Caco-2 (cell line): ENCODE data around the gene MMP17. TPM values are rescaled to one million over a fixed set of nuclear protein-coding genes. Genes with fewer than 3 reads are reported as not detected.

ENCODE experiments used
- BruUV-seq: library from RNA; stranded (reverse); fragments of 400-500 nt; replicated peaks from 2 replicates; lab custom pipeline; 2021; lab: Mats Ljungman, UMichigan
- CTCF ChIA-PET: fragments of 300-600 bp; sonication (Branson Sonifier 250); formaldehyde crosslinking; loops from one replicate; lab custom pipeline; 2022; ENCODE audit warnings: antibody characterized with exemption; lab: Charles Lee
- POLR2A ChIA-PET: fragments of 300-600 bp; sonication (Branson Sonifier 250); formaldehyde crosslinking; loops from one replicate; lab custom pipeline; 2022; ENCODE audit warnings: antibody characterized with exemption; lab: Charles Lee
- DNase-seq, 2 experiments: peaks; one replicate each; pipeline versions ENCODE4 v3.0.0 to v3.0.0-alpha.2; 2020 to 2022
- H3K27me3 ChIP-seq: replicated peaks from 2 replicates; pipeline ENCODE4 v1.6.0; 2011; ENCODE audit warnings: low read length; ENCODE audit not compliant: control insufficient read depth, insufficient read depth
- H3K36me3 ChIP-seq: 2 replicates; pipeline ENCODE4 v1.5.1; 2011; ENCODE audit warnings: low read length; ENCODE audit not compliant: control insufficient read depth, insufficient read depth
- H3K4me1 ChIP-seq: fragments of 250-450 bp; sonication (Bioruptor Pico); 2 replicates; pipeline ENCODE4 v1.5.1; 2020; ENCODE audit warnings: mild to moderate bottlenecking
- H3K4me3 ChIP-seq: 2 replicates; pipeline ENCODE4 v1.5.1; 2011; ENCODE audit warnings: low read depth, mild to moderate bottlenecking, control low read depth, low read length
- H3K9me3 ChIP-seq: fragments of 250-450 bp; sonication (Bioruptor Pico); 2 replicates; pipeline ENCODE4 v1.5.1; 2020; ENCODE audit warnings: mild to moderate bottlenecking, moderate library complexity
- H3K27ac Mint-ChIP-seq: one replicate; pipeline ENCODE4 v1.8.0; 2022; ENCODE audit warnings: mixed read lengths; ENCODE audit not compliant: unreplicated experiment
- H3K27me3 Mint-ChIP-seq: one replicate; pipeline ENCODE4 v1.8.0; 2022; ENCODE audit warnings: mixed read lengths; ENCODE audit not compliant: insufficient read depth, unreplicated experiment
- H3K36me3 Mint-ChIP-seq: one replicate; pipeline ENCODE4 v1.8.0; 2022; ENCODE audit warnings: mild to moderate bottlenecking, mixed read lengths; ENCODE audit not compliant: insufficient read depth, unreplicated experiment
- H3K4me1 Mint-ChIP-seq: one replicate; pipeline ENCODE4 v1.8.0; 2022; ENCODE audit warnings: low read depth, mixed read lengths; ENCODE audit not compliant: unreplicated experiment
- H3K4me3 Mint-ChIP-seq: one replicate; pipeline ENCODE4 v1.8.0; 2022; ENCODE audit warnings: mild to moderate bottlenecking, moderate library complexity, mixed read lengths; ENCODE audit not compliant: unreplicated experiment
- H3K9me3 Mint-ChIP-seq: one replicate; pipeline ENCODE4 v1.8.0; 2022; ENCODE audit warnings: mixed read lengths; ENCODE audit not compliant: unreplicated experiment
- intact Hi-C: fragments of 100-400 bp; cut with micrococcal nuclease; formaldehyde crosslinking; loops from one replicate; pipeline ENCODE4 v1.10.0; 2022; ENCODE audit not compliant: unreplicated experiment
- total RNA-seq: library from RNA; stranded (reverse); gene quantifications from 2 replicates; pipeline ENCODE4 v1.2.3, GENCODE V29; 2022
- TF ChIP-seq, protein P1 (sequence below), 2 experiments: fragments of 200-600 bp in 1 of 2; IDR thresholded peaks; 1 replicate in 1 of 2; 2 replicates in 1 of 2; pipeline versions ENCODE4 v1.5.1 to v1.8.0; 2011 to 2022; ENCODE audit warnings: antibody characterized with exemption in 1 of 2, control low read depth in 1 of 2, inconsistent platforms in 1 of 2, low read depth in 1 of 2, low read length in 1 of 2, mild to moderate bottlenecking in 1 of 2, moderate library complexity in 1 of 2; ENCODE audit not compliant: insufficient read depth in 1 of 2, severe bottlenecking in 1 of 2, unreplicated experiment in 1 of 2

Gene MMP17
- total RNA-seq, 1 experiment from 2014 or later: 4.6 TPM

DNA sequence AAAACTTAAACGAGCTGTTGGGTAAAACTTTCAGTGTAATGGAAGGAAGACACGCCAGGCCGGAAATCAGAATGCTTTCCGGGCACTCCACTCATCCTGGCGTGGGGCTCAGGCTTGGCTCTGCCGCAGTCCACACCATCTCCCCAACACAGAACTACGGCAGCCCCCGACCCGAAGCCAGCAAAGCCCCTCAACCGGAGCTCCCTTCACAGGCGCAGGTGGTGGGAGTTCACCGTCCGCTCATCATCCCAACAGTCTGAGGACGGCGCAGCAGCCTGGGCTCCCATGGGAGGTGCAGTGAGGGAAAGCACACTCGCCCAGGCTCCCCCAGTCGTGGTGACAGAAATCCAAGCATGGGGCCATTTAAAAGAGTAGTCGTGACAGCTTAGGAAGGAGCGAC is 11.0 kb upstream of the MMP17 start:
- H3K4me1 ChIP-seq: peaks cover 3% of the 10 kb centered on the region; the same call in 1 of the 2 replicates
- CTCF ChIA-PET: no interaction called here
- no TSS peak for BruUV-seq
- Mint-ChIP-seq H3K4me1 (peaks cover 11% of the 10 kb centered on the region), H3K27me3 (no peaks in the 10 kb centered on the region), H3K9me3 (peaks cover 11% of the 10 kb centered on the region), H3K36me3 (no peaks in the 10 kb centered on the region), H3K27ac (no peak overlapping the region), H3K4me3 (no peak overlapping the region)
- peaks cover 10% of the 10 kb centered on the region for H3K9me3 ChIP-seq
- H3K27me3 ChIP-seq: no peaks in the 10 kb centered on the region
- DNase-seq: no peak
- H3K36me3 ChIP-seq: no peaks in the 10 kb centered on the region
- intact Hi-C loops: no loop called here
- TF ChIP-seq, protein P1, sequence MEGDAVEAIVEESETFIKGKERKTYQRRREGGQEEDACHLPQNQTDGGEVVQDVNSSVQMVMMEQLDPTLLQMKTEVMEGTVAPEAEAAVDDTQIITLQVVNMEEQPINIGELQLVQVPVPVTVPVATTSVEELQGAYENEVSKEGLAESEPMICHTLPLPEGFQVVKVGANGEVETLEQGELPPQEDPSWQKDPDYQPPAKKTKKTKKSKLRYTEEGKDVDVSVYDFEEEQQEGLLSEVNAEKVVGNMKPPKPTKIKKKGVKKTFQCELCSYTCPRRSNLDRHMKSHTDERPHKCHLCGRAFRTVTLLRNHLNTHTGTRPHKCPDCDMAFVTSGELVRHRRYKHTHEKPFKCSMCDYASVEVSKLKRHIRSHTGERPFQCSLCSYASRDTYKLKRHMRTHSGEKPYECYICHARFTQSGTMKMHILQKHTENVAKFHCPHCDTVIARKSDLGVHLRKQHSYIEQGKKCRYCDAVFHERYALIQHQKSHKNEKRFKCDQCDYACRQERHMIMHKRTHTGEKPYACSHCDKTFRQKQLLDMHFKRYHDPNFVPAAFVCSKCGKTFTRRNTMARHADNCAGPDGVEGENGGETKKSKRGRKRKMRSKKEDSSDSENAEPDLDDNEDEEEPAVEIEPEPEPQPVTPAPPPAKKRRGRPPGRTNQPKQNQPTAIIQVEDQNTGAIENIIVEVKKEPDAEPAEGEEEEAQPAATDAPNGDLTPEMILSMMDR (IDR thresholded peaks at IDR 0.05; ENCODE audit: insufficient read depth in 1 of 2, low read depth in 1 of 2, low read length in 1 of 2, severe bottlenecking in 1 of 2, unreplicated experiment in 1 of 2): no peak
- POLR2A ChIA-PET: no interaction called here
- no peak overlapping the region for H3K4me3 ChIP-seq

- Histone ChIP-seq H3K4me1 (peaks cover 3% of the 10 kb centered on the region; the same call in 1 of the 2 replicates), H3K9me3 (no peaks in the 10 kb centered on the region), H3K4me3 (no peak overlapping the region), H3K36me3 (no peaks in the 10 kb centered on the region), H3K27me3 (no peaks in the 10 kb centered on the region)
- H3K36me3 Mint-ChIP-seq: no peaks in the 10 kb centered on the region
- intact Hi-C loops: no loop called here
- peaks cover 11% of the 10 kb centered on the region for H3K4me1 Mint-ChIP-seq
- no peak overlapping the region for H3K27ac Mint-ChIP-seq
- H3K9me3 Mint-ChIP-seq: no peaks in the 10 kb centered on the region
- DNase-seq: no peak
- H3K4me3 Mint-ChIP-seq: no peak overlapping the region
- TF ChIP-seq, protein P1 (IDR thresholded peaks at IDR 0.05; ENCODE audit: insufficient read depth in 1 of 2, low read depth in 1 of 2, low read length in 1 of 2, severe bottlenecking in 1 of 2, unreplicated experiment in 1 of 2): no peak
- ChIA-PET POLR2A (no interaction called here), CTCF (no interaction called here)
- no TSS peak for BruUV-seq
- H3K27me3 Mint-ChIP-seq: no peaks in the 10 kb centered on the region
Measured at GRCh38 chr12:131818821-131819585, 9.2 kb upstream of the MMP17 start.

DNA sequence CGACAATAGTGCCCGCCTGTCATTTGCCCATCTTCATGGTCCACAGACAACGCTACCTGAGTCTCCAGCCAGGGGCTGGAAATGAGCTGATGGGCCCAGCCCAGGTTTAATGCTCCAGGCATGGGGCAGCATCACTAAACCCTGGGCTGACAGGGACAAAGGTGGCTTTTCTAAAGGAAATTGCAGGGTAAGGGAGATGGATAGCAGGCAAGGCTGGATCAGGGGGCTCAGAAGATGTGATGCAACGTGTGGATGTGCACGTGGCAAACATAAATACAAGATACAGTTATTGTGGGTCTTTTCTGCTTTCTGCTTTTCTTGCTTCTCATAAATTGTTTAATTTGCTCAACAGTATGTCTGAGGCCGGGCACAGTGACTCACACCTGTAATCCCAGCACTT is 3.7 kb upstream of the MMP17 start:
- intact Hi-C loops: loop anchor here (10.0 kb wide), 1 partner anchor 720 kb away; no protein-coding TSS in a partner anchor
- no peak for DNase-seq
- no peaks in the 10 kb centered on the region for H3K9me3 ChIP-seq
- Mint-ChIP-seq H3K36me3 (no peaks in the 10 kb centered on the region), H3K4me1 (no peaks in the 10 kb centered on the region), H3K9me3 (no peaks in the 10 kb centered on the region), H3K4me3 (no peak overlapping the region), H3K27me3 (peaks cover 10% of the 10 kb centered on the region), H3K27ac (no peak overlapping the region)
- H3K4me1 ChIP-seq: peaks cover 9% of the 10 kb centered on the region; the same call in 1 of the 2 replicates
- H3K27me3 ChIP-seq: peaks cover 1% of the 10 kb centered on the region
- H3K4me3 ChIP-seq: no peak overlapping the region
- POLR2A ChIA-PET: no interaction called here
- no peaks in the 10 kb centered on the region for H3K36me3 ChIP-seq
- no TSS peak for BruUV-seq
- CTCF ChIA-PET: no interaction called here
- TF ChIP-seq, protein P1 (IDR thresholded peaks at IDR 0.05; ENCODE audit: insufficient read depth in 1 of 2, low read depth in 1 of 2, low read length in 1 of 2, severe bottlenecking in 1 of 2, unreplicated experiment in 1 of 2): no peak
